Activated T-helper 1 cell treated with anti-CD3 and anti-CD28 coated beads, Interleukin-12 subunit alpha, Interleukin-12 subunit beta, Interleukin-2, Interleukin-4 antibody, amounts not matched to agents 30 ng/mL and 10 ng/mL and 1 ng/mL, durations not matched to agents 14 hours and 24 hours and 36 hours (primary cell): Measurements from ENCODE around the gene TBC1D20. TPM values are rescaled to one million over a fixed set of nuclear protein-coding genes. Genes with fewer than 3 reads are reported as not detected.
"Not testable (repeated sequence)": the region's sequence is repeated elsewhere in the genome, so short reads cannot be mapped to it uniquely, and the experiment has no call there.

Experiments used
- DNase-seq: peaks from one replicate; pipeline ENCODE4 v3.0.0; 2021; ENCODE audit warnings: low spot score
- H3K27ac Mint-ChIP-seq: one replicate; pipeline ENCODE4 v1.8.0; 2021; ENCODE audit warnings: mild to moderate bottlenecking, mixed read lengths
- H3K27me3 Mint-ChIP-seq: one replicate; pipeline ENCODE4 v1.8.0; 2022; ENCODE audit warnings: mild to moderate bottlenecking, moderate library complexity, mixed read lengths; ENCODE audit not compliant: insufficient read depth
- H3K36me3 Mint-ChIP-seq: one replicate; pipeline ENCODE4 v1.8.0; 2021; ENCODE audit warnings: low read depth, mixed read lengths
- H3K4me1 Mint-ChIP-seq: one replicate; pipeline ENCODE4 v1.8.0; 2021; ENCODE audit warnings: low read depth, mixed read lengths
- H3K4me3 Mint-ChIP-seq: one replicate; pipeline ENCODE4 v1.8.0; 2021; ENCODE audit warnings: mild to moderate bottlenecking, moderate library complexity, mixed read lengths
- H3K9me3 Mint-ChIP-seq: one replicate; pipeline ENCODE4 v1.8.0; 2021; ENCODE audit warnings: mixed read lengths
- intact Hi-C: fragments of 100-400 bp; cut with micrococcal nuclease; formaldehyde crosslinking; loops from one replicate; pipeline ENCODE4 v1.15.1; 2024
- total RNA-seq: library from RNA; stranded (reverse); gene quantifications from 2 replicates; pipeline ENCODE4 v1.2.3, GENCODE V29; 2022

Gene TBC1D20
- total RNA-seq, 1 donor from 2014 or later, result 37.5 TPM

DNA sequence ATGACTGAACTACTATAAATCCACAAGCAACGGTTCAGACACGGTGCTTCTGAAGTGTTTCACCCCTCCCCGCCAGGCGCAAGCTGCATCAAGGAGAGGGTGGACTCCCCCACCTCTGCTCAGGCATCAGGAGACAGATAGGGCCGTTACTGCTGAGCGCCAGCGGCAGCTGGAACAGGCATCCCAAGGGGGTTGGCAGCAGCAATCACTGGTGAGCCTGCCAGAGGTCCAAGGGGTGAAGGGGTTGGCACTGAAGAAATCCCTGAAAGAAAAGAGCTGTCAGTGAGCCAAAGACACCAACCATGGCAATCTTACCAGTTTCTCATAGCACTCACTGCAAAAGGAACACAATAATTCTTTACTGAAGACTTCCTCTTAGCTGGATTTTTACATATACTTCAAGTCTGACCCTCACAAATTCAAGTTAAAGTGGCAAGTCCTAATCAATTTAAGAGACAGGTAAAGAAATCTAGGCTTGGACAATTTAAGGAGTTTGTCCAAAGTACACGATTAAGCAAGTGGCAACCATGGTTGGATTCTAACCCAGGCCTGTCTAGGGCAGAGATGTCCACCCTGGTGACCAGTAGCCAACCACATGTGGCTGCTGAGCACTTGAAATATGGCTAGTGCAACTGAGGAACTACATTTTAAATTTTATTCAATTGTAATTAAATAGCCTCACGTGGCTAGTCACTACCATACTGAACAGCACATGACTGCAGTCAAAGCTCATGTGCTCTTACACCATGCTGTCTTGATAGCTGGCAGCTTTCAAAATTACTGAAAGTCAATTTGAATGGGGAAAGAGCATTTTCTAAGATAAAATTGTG lies 21.7 kb upstream of the TBC1D20 start:
- DNase-seq, result no peak
- Mint-ChIP-seq H3K4me1 (peaks cover 16% of the 10 kb centered on the region), H3K27ac (no peak overlapping the region), H3K36me3 (peaks cover 70% of the 10 kb centered on the region), H3K4me3 (no peak overlapping the region), H3K27me3 (no peaks in the 10 kb centered on the region), H3K9me3 (no peaks in the 10 kb centered on the region)
- intact Hi-C loops, result no loop called here

DNA sequence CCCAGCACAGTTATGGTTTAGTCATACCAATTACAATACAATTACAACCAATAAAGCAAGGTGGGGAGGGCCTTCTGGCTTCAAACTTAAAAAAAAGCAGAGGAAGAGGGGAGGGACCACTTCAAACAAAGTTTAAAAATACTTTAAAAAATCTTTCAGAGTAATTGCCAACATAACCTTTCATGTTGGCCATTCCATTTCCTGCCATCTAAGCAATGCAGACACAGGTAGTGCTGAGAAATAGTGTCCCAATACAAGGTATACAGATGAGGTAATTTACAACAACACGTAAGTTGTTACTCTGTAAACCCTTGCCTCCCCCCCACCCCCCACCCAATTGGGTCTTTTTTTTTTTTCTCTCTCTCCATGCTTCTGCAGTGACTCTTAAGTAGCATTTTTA lies 18.8 kb upstream of the TBC1D20 start:
- no peak overlapping the region for H3K4me3 Mint-ChIP-seq
- H3K9me3 Mint-ChIP-seq, result no peaks in the 10 kb centered on the region
- no peaks in the 10 kb centered on the region for H3K27me3 Mint-ChIP-seq
- no peak for DNase-seq
- intact Hi-C loops, result no loop called here
- H3K4me1 Mint-ChIP-seq, result peaks cover 25% of the 10 kb centered on the region
- no peak overlapping the region for H3K27ac Mint-ChIP-seq
- H3K36me3 Mint-ChIP-seq, result peaks cover 57% of the 10 kb centered on the region

DNA sequence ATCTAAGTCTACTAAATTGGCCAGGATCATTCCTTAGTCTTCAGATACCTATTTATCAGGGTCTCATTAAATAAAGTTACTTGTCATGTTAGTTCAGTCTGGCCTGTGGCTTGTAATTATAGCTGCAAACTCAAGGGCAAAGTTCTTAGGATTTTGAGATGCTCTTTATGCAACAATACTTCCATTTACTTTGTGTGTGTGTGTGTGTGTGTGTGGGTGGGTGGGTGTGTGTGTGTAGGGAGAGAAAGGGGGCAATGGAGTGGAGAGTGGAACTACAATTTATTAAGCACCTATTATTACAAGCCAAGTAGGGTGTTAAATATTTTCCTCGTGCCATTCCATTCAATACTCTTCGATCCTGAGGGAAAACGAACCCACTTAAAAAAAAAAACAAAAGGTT lies 17.7 kb upstream of the TBC1D20 start:
- DNase-seq, result no peak

DNA sequence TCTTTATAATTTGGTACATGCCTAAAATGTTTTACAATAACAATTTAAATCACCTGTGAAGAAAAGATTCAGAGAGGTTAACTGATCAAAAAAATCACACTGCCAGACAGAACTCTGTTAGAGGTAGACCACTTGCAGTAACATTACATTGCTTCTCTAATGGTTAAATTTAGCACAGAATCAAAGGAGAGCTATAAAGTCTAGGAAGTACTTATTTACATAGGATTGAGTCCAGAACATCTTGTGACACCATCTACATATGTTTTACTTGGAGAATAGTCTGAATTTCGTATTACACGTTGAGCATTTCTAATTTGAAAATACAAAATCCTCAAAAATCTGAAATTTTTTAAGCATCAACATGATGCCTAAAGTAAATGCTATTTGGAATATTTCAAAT lies 17.2 kb upstream of the TBC1D20 start:
- Mint-ChIP-seq H3K36me3 (peaks cover 49% of the 10 kb centered on the region), H3K9me3 (no peaks in the 10 kb centered on the region), H3K4me1 (peaks cover 29% of the 10 kb centered on the region), H3K27me3 (no peaks in the 10 kb centered on the region), H3K27ac (no peak overlapping the region), H3K4me3 (no peak overlapping the region)
- intact Hi-C loops, result loop anchor here (1.0 kb wide), 5 partner anchors 17 to 125 kb away; partner anchors contain the start of genes CSNK2A1 and TBC1D20
- DNase-seq, result no peak

More for the DNA sequence above, 17.7 kb upstream of the TBC1D20 start:
- Mint-ChIP-seq H3K4me3 (no peak overlapping the region), H3K9me3 (no peaks in the 10 kb centered on the region), H3K4me1 (peaks cover 29% of the 10 kb centered on the region), H3K36me3 (peaks cover 50% of the 10 kb centered on the region), H3K27ac (no peak overlapping the region), H3K27me3 (no peaks in the 10 kb centered on the region)
- intact Hi-C loops, result no loop called here

DNA sequence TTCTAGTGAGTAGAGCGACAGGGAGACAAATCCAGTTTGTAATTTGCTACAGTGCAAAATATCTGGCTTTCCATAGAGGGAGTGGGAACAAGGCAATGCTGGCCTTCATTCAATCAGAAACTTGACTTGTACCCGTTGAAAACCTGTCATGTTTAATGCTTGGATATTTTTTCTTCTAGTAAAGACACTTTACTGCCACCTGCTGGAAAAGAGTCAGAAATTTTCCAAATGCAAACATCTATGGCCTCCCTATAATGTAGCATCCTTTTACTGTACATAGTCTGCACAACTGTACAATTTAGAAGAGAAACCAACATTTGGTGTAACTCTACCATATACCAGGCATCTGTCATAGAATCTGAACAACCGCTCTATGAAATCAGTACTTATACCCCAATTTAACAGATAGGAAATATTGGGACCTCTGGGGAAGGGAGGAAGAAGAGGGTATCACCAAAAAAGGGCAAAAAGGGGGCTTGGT lies 16.7 kb upstream of the TBC1D20 start:
- peak overlapping the region; percentile 69 for H3K27ac Mint-ChIP-seq
- H3K36me3 Mint-ChIP-seq, result peaks cover 47% of the 10 kb centered on the region

DNA sequence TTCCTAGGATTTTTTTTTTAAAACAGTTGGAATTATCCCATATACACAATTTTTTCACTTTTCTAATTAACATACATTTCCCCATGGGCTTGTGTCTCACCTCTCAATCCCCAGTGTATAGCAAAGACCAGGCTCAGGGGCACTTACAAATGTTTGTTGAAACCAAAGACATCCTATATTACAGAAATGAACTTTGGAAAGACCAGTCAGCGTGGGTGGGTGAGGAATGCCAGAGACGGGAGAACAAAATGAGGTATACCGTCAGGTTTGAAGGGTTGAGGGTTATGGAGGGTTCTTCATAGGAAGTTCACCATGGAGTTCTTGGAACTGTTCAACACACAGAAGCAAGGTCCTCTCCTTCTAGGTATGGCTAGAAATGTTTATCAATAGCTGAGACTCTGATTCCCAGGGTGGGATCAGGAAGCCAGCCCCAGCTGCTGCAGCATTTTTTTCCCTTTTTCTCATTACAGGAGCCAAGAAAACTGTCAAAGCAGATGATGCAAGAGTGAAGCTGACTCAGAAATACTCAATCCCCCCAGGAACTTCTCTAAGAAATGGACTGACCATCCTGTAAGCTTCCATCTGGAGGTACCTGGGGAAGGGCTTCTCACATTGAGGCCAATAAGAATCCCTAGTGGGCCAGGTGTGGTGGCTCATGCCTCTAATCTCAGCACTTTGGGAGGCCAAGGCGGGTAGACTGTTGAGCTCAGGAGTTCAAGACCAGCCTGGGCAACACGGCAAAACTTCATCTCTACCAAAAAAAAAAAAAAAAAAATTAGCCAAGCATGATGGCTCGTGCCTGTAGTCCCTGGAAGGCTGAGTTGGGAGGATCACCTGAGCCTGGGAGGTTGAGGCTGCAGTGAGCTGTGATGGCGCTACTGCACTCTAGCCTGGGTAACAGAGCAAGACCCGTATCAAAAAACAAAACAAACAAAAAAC lies 15.9 kb upstream of the TBC1D20 start:
- intact Hi-C loops, result no loop called here
- H3K4me3 Mint-ChIP-seq, result no peak overlapping the region
- no peaks in the 10 kb centered on the region for H3K9me3 Mint-ChIP-seq
- peaks cover 45% of the 10 kb centered on the region for H3K36me3 Mint-ChIP-seq
- DNase-seq, result no peak
- H3K4me1 Mint-ChIP-seq, result peaks cover 33% of the 10 kb centered on the region
- no peaks in the 10 kb centered on the region for H3K27me3 Mint-ChIP-seq
- H3K27ac Mint-ChIP-seq, result no peak overlapping the region

More for the DNA sequence above, 16.7 kb upstream of the TBC1D20 start:
- DNase-seq, result peak; percentile 25
- intact Hi-C loops, result loop anchor here (1.0 kb wide), 5 partner anchors 17 to 125 kb away; partner anchors contain the start of genes CSNK2A1 and TBC1D20
- peaks cover 33% of the 10 kb centered on the region for H3K4me1 Mint-ChIP-seq
- no peaks in the 10 kb centered on the region for H3K27me3 Mint-ChIP-seq
- no peak overlapping the region for H3K4me3 Mint-ChIP-seq
- no peaks in the 10 kb centered on the region for H3K9me3 Mint-ChIP-seq

DNA sequence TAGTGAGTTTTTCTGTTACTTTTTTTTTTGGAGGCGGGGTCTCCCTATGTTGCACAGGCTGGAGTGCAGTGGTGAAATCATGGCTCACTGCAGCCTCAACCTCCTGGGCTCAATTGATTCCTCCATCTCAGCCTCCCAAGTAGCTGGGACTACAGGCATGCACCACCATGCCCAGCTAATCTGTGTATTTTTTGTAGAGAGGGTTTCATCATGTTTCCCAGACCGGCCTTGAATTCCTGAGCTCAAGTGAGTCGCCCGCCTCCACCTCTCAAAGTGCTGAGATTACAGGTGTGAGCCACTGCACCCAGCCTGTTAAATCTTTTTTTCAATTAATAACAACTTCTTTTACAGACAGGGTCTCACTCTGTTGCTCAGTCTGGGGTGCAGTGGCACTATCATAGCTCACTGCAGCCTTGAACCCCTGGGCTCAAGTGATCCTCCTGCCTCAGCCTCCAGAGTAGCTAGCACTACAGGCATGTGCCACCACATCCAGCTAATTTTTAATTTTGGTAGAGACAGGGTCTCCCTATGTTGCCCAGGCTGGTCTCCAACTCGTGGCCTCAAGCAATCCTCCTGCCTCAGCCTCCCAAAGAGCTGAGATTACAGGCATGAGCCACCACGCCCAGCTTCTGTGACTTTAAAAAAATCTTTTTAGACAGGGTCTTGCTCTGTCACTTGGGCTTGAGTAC lies 14.4 kb upstream of the TBC1D20 start:
- H3K27ac Mint-ChIP-seq, H3K4me3 Mint-ChIP-seq, H3K9me3 Mint-ChIP-seq, intact Hi-C loops, H3K27me3 Mint-ChIP-seq, DNase-seq: not testable (repeated sequence)
- peaks cover 34% of the 10 kb centered on the region for H3K36me3 Mint-ChIP-seq
- peaks cover 29% of the 10 kb centered on the region for H3K4me1 Mint-ChIP-seq

DNA sequence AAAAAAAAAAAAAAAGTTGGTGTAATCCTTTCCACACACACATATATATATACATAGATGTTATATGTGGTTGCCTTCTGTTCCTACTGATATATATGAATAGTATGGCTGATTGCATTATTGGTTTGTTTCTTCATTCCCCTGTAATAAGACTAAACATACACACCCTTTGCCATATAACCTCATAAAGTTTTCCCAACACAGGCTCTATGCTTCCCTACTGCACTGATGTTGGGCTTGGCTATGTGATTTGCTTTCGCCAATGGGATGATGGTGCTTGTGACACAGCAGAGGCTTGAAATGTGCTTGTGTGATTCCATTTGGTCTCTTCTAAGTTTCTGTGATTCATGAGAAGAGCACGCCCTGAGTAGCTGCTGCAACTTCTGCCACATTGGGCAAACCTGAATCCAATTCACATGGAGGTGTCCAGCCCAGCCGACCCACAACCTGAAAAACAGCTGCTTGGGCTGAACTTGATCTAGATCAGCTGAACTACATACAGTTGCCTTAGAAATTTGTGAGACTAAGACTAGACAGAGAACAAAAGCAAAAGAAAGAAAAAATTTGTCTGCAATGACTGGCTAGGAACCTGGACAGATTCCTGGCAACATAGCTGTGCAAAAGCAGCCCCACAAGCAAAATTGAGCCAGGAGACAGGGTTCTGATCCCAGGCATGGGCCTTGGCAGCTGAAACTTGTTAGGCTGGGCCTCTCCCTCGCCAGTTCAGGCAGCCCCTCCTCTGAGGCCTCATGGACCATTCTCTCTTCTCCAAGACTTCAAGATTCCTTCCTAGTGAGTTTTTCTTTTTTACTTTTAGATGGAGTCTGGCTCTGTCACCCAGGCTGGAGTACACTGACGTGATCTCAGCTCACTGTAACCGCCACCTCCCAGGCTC lies 13.4 kb upstream of the TBC1D20 start:
- no peak for DNase-seq
- H3K4me1 Mint-ChIP-seq, result peaks cover 26% of the 10 kb centered on the region
- no peaks in the 10 kb centered on the region for H3K9me3 Mint-ChIP-seq
- peaks cover 3% of the 10 kb centered on the region for H3K27me3 Mint-ChIP-seq
- peaks cover 31% of the 10 kb centered on the region for H3K36me3 Mint-ChIP-seq
- H3K4me3 Mint-ChIP-seq, result no peak overlapping the region
- intact Hi-C loops, result no loop called here
- H3K27ac Mint-ChIP-seq, result no peak overlapping the region

DNA sequence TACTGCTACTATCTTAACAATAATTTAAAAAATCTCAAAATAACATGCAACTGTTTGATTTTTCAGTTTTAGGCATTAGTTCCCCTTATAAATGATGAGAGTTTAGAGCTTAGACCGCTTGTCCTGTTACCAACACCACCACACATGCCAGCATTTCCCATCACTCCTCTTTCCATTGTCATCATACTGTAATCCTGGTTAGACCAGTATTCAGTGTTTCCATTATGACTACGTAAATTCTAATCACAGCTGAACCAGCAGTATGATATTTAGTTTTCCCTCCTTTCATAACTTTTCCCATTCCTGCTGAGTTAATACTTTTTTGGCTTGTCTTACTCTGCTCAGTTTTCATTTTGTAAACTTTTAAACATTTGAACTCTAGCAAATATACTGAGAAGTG lies 12.2 kb upstream of the TBC1D20 start:
- no peak for DNase-seq
- intact Hi-C loops, result no loop called here
- no peak overlapping the region for H3K4me3 Mint-ChIP-seq
- H3K9me3 Mint-ChIP-seq, result peaks cover 9% of the 10 kb centered on the region
- peaks cover 3% of the 10 kb centered on the region for H3K27me3 Mint-ChIP-seq
- H3K36me3 Mint-ChIP-seq, result peaks cover 24% of the 10 kb centered on the region
- peaks cover 21% of the 10 kb centered on the region for H3K4me1 Mint-ChIP-seq
- H3K27ac Mint-ChIP-seq, result no peak overlapping the region

DNA sequence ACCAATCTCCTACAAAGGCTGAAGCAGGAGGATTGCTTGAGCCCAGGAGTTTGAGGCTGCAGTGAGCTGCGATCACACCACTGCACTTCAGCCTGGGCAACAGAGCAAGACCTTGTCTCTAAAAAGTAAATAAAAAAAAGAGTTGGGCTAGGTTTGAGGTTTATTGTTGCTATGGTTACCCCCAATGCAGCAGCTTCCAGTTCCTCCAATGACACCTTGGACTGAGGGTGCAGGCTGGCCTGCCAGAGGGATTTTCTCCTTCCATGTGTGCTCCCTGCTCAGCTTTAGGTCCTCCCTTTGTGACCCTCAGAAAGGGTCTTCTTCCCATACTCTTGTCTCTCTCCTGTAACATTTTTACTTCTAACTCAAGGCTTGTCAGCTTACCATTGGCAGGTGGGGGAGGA lies 10.6 kb upstream of the TBC1D20 start:
- Mint-ChIP-seq H3K4me1 (peaks cover 10% of the 10 kb centered on the region), H3K9me3 (peaks cover 17% of the 10 kb centered on the region), H3K27me3 (peaks cover 3% of the 10 kb centered on the region), H3K4me3 (no peak overlapping the region), H3K36me3 (peaks cover 17% of the 10 kb centered on the region), H3K27ac (no peak overlapping the region)
- intact Hi-C loops, result no loop called here
- no peak for DNase-seq

DNA sequence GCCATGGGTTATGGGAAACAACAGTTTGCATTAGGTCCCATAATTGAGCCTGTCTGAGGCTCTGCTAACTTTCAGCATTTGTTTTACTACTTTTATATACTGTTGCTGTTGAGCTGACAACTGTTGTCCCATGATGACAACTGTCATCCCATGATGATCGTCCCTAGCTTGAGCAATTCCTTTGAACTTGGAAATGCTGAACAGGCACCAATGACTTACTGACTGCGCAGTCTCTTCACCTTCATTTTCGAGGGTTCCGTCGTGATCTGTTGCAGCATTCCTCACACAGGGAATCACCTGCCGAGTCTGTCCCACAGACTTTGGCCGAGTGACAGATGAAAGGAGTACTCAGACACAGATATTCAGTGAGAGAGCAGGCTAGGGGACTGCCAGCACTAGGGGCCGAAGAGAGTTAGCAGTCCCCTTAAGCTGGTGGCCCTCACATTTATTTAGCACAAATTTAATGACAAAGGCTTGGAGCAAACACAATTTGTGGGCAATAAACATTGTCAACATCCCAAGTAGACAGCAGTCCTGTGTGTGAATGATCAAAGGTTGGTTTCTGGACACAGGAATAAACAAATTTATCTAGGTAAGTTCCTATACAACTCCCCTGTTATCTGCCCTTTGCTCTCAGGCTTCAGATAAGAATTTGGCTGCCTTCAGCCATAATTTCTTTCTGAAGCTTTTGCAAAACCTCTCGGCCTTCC lies 10.0 kb upstream of the TBC1D20 start:
- intact Hi-C loops, result no loop called here
- Mint-ChIP-seq H3K36me3 (peaks cover 15% of the 10 kb centered on the region), H3K4me3 (no peak overlapping the region), H3K27ac (no peak overlapping the region), H3K9me3 (peaks cover 20% of the 10 kb centered on the region), H3K4me1 (peaks cover 8% of the 10 kb centered on the region), H3K27me3 (peaks cover 3% of the 10 kb centered on the region)
- DNase-seq, result no peak
